ENCODE measurements around the gene ARMC12.
A peak's percentile ranks its signal among the peaks of the same experiment; 100 is the strongest.

ARMC12 gene

DNA sequence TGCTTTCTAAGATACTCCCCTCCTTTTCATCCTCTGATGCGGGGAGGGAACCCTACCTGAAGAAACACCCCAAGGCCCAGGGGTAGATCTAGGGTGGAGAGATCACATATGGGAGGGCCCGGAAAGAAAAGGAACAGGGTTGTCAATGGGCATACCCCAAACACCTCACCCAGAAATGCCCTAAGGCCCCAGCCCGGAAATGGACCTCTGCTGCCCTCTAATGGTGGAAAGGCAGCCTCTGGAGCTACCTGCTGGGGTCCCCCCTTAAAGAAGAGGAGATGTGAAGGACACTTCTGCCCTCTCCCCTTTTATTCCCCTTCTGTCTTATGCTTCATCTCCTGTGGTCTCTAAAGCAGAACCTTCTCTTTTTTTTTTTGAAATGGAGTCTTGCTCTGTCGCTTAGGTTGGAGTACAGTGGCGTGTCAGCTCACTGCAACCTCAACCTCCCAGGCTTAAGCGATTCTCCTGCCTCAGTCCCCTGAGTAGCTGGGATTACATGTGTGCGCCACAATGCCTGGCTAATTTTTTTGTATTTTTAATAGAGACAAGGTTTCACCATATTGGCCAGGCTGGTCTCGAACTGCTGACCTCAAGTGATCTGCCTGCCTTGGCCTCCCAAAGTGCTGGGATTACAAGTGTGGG is 458 bp upstream of the ARMC12 start:
- DNase-seq = peak; percentile 80

DNA sequence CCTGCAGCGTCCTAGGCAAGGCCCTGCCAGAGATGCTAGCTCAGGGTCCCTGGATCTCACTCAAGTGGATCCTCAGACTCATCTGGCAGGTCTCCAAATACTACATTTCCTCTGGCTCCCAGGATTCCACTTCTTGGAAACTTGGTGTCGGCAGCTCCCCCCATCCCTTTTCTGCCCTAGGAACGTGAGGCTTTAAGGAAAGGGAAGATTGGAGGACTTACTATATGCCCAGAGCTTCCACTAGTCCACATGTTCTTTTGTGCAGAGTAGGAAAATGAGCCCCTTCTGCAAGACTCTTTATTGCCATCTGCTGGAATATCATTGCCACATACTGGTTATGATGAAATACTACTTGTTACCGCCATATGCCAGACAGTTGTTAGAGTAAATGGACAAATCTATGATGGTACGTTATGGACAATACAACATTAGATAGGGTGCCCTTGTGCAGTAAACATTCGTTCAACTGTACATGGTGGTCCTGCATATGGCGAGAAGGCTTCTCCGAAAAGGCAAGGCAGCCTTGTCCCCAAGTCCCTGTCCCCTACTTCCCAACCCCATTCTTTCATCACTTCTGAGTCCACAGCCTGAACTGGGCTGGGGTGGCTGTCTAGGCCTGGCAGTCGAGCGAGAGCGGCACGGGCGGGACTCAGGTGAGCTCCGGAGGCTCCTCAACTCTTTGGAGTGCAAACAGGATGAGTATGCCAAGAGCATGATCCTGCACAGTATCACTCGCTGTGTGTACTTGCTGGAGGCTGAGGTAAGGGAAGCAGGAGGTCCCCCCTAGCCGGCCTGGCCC is 780 bp downstream of the ARMC12 start:
- DNase-seq = no peak

DNA sequence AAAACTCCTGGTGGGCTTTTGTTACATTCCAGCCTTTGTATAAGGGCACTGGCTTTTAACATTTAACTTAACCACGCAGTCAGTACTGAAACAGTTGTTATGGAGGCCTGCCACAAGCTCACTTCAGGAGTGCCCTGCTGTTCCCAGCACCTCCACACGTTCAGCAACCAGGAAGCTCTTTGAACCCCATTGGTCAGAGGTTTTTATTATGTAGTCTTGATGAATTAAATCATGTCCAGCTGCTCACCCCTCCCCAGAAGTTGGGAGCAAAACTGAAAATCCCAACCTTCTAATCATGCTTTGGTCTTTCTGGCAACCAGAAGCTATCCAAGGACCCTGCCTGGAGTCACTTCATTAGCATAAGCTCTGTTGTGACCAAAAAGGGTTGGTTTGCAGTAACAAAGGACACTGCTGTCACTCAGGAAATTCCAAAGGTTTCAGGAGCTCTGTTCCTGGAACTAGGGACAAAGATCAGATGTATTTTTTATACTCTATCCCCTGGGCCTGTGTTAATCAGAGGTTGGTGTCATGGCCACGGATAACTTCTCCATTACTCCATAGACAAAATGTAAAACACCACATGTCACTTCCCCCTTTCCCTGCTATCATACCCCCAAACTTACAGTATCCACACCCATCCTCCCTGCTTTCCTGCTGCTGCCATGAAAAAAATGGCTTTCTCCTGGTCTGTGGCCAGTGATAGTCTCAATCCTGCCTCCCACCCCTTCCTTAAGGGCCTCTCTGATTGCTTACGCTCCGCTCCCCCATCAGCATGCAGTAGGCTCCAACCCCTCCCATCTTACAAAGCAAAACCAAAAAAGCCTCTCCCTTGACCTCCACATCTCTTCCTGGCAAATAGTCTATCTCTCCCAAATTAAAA is 3.1 kb downstream of the ARMC12 start:
- no peak for DNase-seq

DNA sequence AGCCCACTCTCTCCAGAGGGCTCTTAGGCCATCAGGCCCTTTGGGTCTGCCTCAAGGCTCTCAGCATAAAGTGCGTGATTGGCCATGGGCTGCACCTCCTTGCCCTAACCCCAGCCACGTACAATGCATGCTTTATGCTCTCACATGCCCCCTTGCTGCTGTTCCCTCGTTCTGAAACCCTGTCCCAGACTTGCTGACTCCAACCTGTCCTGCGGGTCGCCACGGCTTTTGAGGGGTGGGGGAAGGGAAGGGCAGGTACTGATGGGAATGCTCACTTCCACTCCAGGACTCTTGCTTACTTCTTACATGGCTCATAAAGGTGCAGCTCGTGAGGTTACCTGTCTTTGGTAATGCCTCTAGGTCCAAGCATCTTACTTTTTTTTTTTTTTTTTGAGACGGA is 6.0 kb downstream of the ARMC12 start:
- DNase-seq = no peak

GRCh38 chr6:35745509-35745908 is 8.7 kb downstream of the ARMC12 start:
- DNase-seq = no peak

DNA sequence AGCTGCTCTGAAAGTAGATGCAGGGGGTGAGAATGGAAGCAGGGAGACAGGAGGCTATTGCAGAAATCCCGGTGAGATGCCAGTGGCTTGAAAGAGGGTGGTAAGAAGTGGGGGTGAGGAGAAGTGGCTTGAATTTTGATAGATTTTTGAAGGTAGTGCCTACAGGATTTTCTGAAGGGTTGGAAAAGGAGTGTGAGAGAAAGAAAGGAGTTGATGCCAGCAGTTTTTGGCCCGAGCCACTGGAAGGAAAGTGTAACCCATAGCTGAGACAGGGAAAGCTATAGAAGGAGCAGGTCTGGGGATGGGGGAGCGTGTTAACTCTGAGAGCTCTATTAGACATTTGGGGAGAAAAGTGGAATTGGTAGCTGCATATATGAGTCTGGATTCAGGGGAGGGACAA is 9.7 kb downstream of the ARMC12 start:
- DNase-seq = no peak

DNA sequence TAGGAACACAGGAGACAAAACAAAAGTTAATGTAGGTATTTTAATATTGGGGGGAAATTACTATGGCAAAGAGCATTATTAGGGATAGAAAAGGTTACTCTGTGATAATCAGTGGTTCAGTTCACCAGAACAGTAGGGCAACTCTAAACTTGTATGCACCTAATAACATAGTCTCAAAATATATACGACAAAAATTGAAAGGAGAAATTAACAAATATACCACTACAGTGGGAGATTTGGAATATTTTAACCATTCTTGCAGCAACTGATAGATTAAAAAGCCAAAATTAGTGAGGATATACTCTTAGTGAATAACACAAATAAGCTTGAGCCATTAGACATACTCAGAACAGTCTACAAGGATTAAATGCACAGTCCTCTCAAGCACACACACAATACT is 11.0 kb downstream of the ARMC12 start:
- no peak for DNase-seq

- no peak for DNase-seq
Measured at GRCh38 chr6:35750557-35750956, 13.7 kb downstream of the ARMC12 start.

- DNase-seq = no peak
Measured at GRCh38 chr6:35751594-35751993, 14.8 kb downstream of the ARMC12 start.

DNA sequence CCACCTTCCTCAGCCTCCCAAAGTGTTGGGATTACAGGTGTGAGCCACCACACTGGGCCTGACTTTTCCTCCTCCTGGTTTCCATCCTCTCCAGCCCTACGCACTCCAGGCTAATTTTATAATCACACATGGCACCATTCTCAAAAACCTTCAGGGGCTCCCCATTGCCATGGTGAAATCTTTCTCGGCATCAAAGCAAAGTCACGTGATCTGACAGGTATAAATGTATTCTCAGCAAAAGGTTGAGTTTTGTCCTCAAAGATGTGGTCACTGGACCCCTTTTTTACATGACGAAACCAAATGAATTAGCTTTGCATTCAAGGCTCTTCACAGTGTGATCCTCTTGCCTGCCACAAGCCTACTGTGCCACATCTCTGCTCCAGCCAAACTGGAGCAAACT is 15.5 kb downstream of the ARMC12 start:
- DNase-seq = no peak

DNA sequence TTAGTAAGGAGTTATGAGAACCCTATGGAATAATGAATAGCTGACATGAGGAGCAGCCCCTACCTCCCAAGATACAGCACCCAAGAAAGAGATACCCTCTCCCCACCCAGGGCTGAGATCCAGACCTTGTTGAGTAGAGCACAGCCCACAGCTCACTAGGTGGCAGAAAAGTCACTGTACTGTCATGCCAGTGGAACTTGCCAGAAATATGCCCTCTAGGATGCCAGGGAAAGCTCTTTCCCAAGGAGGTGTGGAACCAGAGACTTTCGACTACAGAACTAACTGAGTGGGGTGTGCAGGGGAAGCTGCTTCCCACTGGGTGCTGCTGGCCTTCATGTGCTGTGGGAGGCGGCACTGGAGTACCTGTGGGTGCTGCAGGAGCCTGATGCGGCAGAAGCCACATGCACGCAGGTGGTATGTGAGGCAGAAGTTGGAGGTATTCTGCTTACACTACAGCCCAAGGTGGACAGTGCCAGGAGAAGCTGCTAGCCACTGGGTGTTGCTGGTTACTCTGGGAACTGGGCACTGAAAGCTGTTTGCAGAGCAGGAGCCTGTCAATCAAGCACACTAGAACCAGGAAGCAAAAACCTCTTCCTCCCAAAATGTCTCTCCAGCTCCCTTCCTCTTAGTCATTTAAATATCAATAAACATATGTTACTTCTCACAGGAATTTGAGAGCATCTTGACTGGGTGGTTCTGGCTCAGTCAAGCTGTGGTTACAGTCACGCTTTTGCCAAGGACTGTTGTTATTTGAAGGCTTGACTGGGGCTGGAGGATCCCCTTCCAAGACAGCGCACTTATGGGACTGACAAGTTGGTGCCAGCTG is 17.8 kb downstream of the ARMC12 start:
- DNase-seq = no peak

DNA sequence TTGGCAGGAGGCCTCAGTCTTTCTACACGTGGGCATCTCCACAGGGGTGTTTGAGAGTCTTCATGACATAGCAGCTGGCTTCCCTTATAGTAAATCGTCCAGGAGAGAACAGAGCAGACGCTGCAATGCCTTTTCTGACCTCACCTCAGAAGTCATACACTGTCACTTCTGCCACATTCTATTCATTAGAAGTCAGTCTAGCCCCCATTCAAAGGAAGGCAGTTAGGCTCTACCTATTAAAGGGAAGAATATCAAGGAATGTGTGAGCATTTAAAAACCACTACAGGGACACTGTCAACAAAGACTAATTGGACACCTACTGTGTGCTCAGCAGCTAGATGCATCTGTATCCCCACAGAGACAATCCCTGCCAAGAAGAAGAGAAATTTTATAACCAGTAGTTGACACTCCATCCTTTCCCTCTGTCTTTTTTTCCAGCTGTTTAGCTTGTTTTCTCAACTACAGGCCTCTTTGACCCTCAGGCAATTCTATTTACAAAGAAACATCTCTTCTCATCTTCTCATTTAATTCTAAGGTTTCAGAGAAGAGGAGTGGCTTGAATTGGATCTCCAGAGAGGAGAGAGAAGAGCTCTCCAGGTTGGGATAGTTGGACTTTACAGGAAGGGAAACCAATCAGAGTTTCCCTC is 18.6 kb downstream of the ARMC12 start:
- no peak for DNase-seq

DNA sequence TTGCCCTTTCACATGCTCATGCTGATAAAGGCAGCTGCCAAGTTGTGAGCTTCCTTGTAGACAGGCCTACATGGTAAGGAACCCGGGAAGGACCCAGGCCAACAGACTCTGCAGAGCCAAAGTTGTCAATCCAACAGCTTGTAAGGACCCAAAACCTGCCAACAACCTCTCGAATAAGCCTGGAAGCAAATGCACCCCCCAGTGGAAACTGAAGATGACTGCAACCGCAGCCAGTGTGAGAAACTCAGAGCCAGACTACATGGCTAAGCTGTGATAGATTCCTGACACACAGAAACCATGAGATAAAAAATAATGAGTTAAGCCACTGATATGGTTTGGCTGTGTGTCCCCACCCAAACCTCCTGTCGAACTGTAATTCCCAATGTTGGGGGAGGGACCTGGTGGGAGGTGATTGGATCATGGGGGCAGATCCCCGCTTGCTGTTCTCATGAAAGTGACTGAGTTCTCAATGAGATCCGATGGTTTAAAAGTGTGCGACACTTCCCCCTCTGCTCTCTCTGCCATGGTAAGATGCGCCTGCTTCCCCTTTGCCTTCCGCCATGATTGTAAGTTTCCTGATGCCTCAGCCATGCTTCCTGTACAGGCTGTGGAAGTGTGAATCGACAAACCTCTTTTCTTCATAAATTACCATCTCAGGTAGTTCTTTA is 20.8 kb downstream of the ARMC12 start:
- DNase-seq = no peak

GRCh38 chr6:35759426-35759825 is 22.6 kb downstream of the ARMC12 start:
- DNase-seq = no peak

DNA sequence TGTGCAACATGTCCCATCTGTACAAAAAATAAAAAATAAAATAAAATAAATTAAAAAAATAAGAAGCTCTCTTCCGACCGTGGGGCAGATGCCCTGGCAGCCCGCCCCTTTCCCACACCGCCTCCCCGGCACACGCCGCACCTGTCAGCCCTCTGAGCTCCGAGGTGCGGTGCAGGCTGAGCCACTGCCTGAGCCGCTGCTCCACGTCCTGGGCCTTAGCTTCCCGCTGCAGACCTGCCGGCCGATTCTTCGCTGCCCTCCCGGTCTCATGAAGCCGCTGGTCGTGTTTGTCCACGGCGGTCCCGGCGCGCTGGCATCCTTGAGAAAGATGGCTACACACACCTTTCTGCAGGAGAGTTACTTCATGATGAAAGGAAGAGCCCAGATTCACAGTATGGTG is 28.9 kb downstream of the ARMC12 start:
- DNase-seq = no peak

GRCh38 chr6:35769211-35769610 is 32.4 kb downstream of the ARMC12 start:
- DNase-seq = no peak

GRCh38 chr6:35771343-35771627 is 34.5 kb downstream of the ARMC12 start:
- no peak for DNase-seq

GRCh38 chr6:35774116-35774794 is 37.4 kb downstream of the ARMC12 start:
- no peak for DNase-seq

- no peak for DNase-seq
Measured at GRCh38 chr6:35775031-35775430, 38.2 kb downstream of the ARMC12 start.

DNA sequence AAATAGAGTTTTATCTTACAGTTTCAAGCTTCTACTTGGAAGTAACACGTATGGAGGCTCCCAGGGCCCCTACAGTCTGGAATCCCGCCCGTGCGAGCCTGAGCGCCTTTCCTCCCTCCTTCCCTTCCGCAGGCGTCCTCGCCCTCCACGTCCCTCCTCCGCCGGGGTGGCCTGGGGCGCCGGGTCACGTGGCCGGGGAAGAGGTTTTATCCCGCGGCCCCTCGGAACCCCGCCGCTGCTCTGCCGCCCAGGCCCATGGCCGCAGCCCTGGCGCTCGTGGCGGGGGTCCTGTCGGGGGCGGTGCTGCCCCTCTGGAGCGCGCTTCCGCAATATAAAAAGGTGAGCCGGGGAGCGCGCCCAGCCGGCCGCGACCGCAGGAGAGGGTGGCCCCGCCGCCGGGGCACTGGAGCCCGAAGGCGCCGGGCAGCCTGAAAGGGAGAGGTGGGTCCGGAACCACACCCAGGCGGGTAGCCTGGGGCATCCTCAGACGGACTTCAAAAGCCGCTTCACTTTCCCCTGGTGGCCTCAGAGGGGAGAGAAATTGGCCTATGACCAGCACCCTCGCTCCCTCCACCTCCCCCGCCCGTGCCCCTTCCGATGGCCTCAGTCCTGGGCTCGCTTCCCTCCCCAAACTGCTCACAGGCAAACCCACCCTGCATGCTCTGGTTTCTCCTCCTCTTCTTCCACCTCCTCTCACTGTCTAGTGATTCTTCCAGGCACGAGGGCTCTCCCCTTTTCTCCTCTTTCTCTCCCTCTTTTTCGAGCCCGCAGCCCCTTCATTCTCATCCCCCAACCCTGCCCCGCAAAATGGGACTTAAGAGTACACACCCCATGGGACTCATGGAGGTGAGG is 39.8 kb downstream of the ARMC12 start, which contains the start of gene CLPSL2:
Gene CLPSL2, plus strand, starts transcription at position 235 of the 852 bp plus-strand sequence. Its CDS starts 21 bp downstream, at position 256.
- DNase-seq = peak; percentile 31
